AML-193 (cell line): ENCODE data around the gene LZIC.
A peak's percentile ranks its signal among the peaks of the same experiment; 100 is the strongest.
"Not testable (repeated sequence)": the region's sequence is repeated elsewhere in the genome, so short reads cannot be mapped to it uniquely, and the experiment has no call there.

ENCODE experiments used
- DNase-seq, 2 experiments: peaks; one replicate each; lab custom pipeline; 2025; lab: John Stamatoyannopoulos, UW

The LZIC gene

DNA sequence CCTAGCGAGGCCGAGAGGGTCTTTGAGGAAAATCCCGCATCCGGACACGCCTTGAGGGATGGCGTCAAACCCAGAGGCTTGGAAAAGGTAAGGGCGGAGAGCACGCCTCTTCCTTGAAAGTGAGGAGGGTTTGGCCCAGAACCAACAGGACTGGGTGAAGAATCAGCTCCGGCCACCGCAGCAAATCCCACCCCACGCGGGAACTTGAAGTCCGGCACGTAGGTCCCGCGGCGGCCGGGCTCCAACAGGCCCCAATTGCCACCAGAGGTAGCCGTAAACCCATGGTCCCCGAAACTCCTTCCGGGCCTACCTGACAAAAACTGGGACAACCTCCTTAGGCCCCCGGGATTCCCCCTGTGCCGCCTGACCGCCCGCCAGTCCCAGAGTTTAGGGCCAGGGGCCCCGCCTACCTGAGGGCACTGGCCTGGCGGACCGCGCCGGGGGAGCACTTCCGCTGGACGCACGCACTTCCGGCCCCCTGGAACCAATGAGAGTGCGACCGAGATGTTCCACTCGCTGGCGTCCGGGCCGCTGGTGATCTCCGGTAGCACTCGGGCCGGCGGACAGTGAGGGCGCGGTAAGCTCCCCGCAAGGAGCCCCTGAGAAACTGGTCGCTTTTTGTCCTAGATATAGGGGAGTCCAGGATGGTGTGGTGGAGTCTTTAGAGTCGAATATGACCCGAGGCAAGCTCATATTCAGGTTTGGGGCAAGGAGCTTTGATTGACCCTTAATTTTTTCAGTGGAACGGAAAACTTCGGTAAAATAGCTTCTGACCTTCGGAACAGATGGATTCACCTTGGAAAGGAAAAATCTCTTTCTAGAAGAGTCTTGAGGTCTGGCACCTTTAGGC lies at the start of gene LZIC, which contains the start of gene NMNAT1:
Gene LZIC (minus strand): TSS at position 453 of the 850 bp plus-strand sequence. CDS start 6,772 bp downstream, outside the sequence.
Gene NMNAT1 (plus strand): TSS at position 537 of the 850 bp plus-strand sequence. CDS start 28,599 bp downstream, outside the sequence.
- peak; percentile 74 to 83 for DNase-seq

- DNase-seq = no peak
These were observed 49.7 kb upstream of the LZIC start for GRCh38 chr1:9992910-9993309.

DNA sequence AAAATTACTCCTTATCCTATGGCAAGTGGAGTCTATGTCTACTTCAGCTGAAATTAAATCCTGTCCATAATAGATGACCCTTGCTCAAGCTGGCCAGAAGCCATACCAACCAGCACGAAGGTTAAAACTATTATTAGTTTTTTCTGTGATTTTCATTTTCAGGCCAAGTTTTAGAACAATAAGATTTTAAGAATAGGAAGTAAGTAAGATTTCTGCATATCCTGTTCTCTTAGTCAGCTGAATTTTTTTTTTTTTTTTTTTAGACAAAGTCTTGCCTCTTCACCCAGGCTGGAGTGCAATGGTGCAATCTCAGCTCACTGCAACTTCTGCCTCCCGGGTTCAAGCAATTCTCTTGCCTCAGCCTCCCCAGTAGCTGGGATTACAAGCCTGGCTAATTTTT lies 47.8 kb upstream of the LZIC start:
- DNase-seq = peak; percentile 46 to 56

DNA sequence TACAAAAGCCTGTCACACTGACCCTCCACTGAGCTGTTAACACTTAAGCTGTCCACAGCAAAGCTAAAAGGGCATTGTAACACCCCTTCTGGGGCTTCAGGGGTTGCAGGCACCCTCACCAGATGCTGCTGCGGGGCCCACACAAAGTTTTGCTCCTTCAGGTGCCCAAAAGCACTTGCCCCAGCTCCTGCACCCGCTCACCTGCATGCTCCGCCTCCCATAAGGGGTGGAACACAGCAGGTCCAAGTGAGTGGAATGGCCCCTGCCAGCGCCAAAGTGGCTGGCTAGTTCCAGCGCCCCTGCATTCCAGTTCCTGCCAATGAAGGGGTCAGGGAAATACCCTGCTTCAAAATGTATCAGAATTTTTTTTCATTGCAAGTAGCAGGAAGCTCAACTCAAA lies 46.6 kb upstream of the LZIC start:
- DNase-seq = no peak

- no peak for DNase-seq
These were observed 41.8 kb upstream of the LZIC start for GRCh38 chr1:9985001-9985400.

- no peak for DNase-seq
These were observed 41.1 kb upstream of the LZIC start for GRCh38 chr1:9984253-9984652.

GRCh38 chr1:9960706-9961562 lies 17.7 kb upstream of the LZIC start:
- no peak for DNase-seq

DNA sequence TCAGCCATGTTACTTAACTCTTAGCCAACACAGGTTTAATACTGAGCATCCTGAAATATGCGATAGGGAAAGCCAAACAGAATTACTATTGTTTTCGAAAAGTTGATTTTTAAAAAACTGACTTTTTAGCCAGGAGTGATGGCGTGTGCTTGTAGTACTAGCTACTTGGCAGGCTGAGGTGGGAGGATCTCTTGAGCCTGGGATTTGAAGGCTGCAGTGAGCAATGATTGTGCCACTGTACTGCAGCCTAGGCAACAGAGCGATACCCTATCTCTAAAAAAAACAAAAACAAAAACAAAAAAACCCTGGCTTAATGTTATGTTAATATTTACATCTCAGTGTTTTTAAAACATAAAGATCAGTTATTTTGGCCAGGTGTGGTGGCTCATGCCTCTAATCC lies 16.8 kb upstream of the LZIC start:
- no peak for DNase-seq

- DNase-seq = no peak
These were observed 14.5 kb upstream of the LZIC start for GRCh38 chr1:9957726-9958125.

DNA sequence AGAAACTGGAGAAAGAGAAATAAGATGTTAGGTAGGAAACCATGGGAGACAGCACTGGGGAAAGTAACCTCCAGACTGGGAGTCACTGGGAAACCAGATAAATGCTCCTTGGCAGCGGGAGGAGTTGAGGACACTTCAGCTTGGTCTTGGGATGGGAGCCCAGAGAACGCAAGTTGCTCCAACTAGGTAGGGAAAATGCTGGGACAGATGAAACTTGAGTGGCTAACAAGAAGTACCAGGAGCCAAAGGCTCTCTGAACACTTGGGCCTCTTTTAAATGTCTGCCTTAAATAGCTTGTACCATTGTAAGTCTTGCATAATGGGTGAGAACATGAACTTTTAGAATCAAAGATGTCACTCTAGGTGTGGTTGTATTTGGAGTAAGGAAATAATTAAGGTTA lies 3.1 kb upstream of the LZIC start:
- DNase-seq = no peak

DNA sequence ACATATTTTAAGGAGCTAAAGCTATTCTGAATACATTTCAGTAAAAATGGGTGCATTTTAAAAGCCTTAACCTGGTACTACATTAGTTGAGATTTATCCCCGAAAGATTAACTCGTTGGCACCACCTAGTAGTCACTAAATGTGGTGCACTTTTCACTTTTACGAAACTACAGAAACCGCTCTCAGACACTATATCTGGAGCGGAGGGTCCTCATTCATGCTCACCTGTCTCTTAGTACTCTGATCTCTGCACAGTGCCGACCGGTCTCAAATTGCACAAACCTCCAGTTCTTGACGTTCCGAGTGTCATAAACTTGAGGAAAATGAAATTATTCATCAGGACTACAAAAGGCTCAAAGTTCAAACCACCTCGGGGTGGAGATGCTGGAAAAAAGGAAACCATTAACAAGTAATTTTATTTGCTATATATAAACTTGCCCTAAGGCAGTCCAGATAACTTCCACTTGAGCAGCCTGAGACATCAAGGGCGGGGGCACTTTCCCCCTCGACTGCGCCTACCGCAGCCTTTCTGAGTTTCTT lies 722 bp downstream of the LZIC start:
- peak; percentile 50 to 71 for DNase-seq

- DNase-seq = no peak
These were observed 13.5 kb downstream of the LZIC start for GRCh38 chr1:9929431-9930385.

GRCh38 chr1:9927259-9927658 lies 15.9 kb downstream of the LZIC start:
- DNase-seq = no peak

- DNase-seq = no peak
These were observed 20.8 kb downstream of the LZIC start for GRCh38 chr1:9922342-9922741.

GRCh38 chr1:9920606-9921005 lies 22.6 kb downstream of the LZIC start:
- no peak for DNase-seq

DNA sequence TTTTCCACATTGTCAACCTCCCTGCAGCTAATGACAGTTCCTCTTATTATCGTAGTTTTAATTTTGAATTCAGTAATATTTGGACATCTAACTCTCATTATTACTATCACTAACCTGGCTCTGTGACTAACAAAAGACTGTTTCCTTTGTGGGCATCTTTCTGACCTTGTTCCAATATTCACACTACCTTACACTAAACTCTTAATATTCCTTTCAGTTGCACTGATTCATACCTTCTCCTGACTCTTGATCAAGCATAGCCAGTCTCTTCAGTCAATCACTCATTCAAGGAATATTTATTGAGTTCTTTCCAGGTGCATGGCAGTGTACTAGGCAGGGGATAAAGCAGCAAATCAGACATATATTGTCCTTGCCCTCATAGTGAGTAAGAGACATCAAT lies 25.3 kb downstream of the LZIC start:
- no peak for DNase-seq

DNA sequence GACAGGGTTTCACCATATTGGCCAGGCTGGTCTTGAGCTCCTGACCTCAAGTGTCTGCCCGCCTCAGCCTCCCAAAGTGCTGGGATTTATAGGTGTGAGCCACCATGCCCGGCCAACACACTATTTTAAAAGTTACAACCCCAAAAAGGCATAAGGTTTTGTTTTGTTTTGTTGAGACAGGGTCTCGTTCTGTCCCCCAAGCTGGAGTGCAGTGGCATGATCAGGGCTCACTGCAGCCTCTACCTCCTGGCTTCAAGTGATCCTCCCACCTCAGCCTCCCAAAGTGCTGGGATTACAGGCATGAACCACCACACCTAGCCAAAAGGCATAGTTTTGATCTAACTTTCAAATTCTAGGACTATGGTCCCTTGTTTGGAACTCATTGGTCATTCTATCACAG lies 25.7 kb downstream of the LZIC start:
- DNase-seq = not testable (repeated sequence)

GRCh38 chr1:9916452-9916851 lies 26.7 kb downstream of the LZIC start:
- no peak for DNase-seq

- DNase-seq = no peak
These were observed 28.6 kb downstream of the LZIC start for GRCh38 chr1:9914610-9914937.

- DNase-seq = no peak
These were observed 30.8 kb downstream of the LZIC start for GRCh38 chr1:9912264-9912936.
